ENCODE results near the gene MRS2. TPM values are rescaled to one million over a fixed set of nuclear protein-coding genes. Genes with fewer than 3 reads are reported as not detected.

Gene MRS2
- total and polyA plus RNA-seq, 9 of the 15 experiments (the other 6 are each of a cell fraction or from before 2014, with no cell fraction given): 14.6 to 57.9 (median 48.1) TPM

DNA sequence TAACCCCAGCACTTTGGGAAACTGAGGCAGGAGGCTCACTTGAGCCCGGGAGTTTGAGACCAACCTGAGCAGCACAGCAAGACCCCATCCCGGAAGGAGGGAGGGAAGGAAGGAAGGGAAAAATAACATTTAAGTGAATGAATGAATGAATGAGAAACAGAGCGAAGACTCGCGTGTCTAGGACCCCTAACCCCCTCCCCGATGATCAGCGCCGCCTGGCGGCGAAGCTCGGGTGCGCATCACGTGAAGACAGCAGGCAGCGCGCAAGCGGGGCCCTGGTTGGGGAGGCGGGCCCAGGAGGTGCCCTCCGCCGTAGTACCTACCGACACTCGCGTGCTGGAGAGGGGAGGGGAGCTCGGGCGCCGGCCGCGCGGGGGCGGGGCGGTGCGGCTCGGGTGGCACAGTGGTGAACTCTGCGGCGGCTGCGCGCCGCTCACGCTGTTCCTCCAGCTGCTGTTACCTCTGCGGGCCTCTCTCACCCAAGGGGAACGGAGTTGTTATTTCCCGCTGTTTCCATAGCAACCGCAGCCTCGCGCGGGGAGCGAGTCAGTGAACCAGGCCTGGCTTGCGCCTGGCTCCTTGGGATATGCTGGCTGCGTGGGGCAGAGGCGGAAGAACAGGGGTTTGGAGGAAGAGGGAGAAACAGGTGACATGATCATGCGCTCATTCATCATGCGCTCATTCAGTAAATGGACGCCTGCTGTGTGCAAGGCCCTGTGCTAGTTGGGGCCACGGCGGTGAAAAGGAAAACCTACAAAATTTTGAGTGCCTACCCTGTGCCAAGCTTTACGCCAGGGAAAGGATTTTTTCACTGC lies 42.9 kb upstream of the MRS2 start:
- CTCF ChIA-PET (ENCODE audit: low intra/inter-chr PET ratio): no interaction called here
- H3K9me1 ChIP-seq (ENCODE audit: control insufficient read depth, insufficient read depth, low read length): peaks cover 3% of the 10 kb centered on the region
- no peaks in the 10 kb centered on the region for H3K36me3 ChIP-seq (ENCODE audit: control insufficient read depth, insufficient read depth, low read length)
- FAIRE-seq (no peak), DNase-seq (ENCODE audit: extremely low read depth in 1 of 4, low spot score in 3 of 4) (peak; percentile 43 to 57 (median 50)), ATAC-seq (peak; percentile 82)
- H3K79me2 ChIP-seq (ENCODE audit: control insufficient read depth, insufficient read depth, low read length): no peaks in the 10 kb centered on the region
- peak overlapping the region; percentile 32 for H3K4me3 ChIP-seq
- peak overlapping the region; percentile 46; the same call in 1 of the 2 replicates for H2AFZ ChIP-seq (ENCODE audit: low read depth, low read length)
- peaks cover 16 to 22% of the 10 kb centered on the region in 2 experiments; a peak in 4 of 5 replicates for H3K27me3 ChIP-seq (ENCODE audit: control insufficient read depth in 2 of 2, insufficient read depth in 2 of 2, low read length in 2 of 2)
- BruUV-seq (replicated peaks): no TSS peak
- H3K27ac ChIP-seq (ENCODE audit: extremely low read depth, low read depth, low read length): no peak overlapping the region
- H3K4me1 ChIP-seq (replicated peaks in 1 of 2; ENCODE audit: control insufficient read depth in 2 of 2, insufficient read depth in 2 of 2, low read length in 2 of 2): peaks cover 0 to 14% of the 10 kb centered on the region in 2 experiments; a peak in 3 of 5 replicates
- WGBS (ENCODE audit: insufficient coverage, low coverage, missing lambda C conversion rate): 58% methylated on average over 42 of the region's 55 CpGs
- POLR2A ChIA-PET: no interaction called here
- no peaks in the 10 kb centered on the region for H4K20me1 ChIP-seq (replicated peaks; ENCODE audit: control insufficient read depth, insufficient read depth, low read length)
- in situ Hi-C loops (cut with MboI) (no loop called here), intact Hi-C loops (cut with micrococcal nuclease) (no loop called here)
- no peaks in the 10 kb centered on the region for H3K9me3 ChIP-seq (replicated peaks; ENCODE audit: control insufficient read depth, insufficient read depth, low read depth, low read length)
- H3K4me2 ChIP-seq (ENCODE audit: insufficient read depth, low read length): peak overlapping the region; percentile 43; the same call in 1 of the 2 replicates
- 0 out of 4 replicates have a peak overlapping the region, but pooled peaks of 1 of the 2 experiments have one; percentile 9 for H3K9ac ChIP-seq (ENCODE audit: insufficient read depth in 1 of 2, low read depth in 2 of 2, low read length in 2 of 2)
- TF ChIP-seq, protein P1, sequence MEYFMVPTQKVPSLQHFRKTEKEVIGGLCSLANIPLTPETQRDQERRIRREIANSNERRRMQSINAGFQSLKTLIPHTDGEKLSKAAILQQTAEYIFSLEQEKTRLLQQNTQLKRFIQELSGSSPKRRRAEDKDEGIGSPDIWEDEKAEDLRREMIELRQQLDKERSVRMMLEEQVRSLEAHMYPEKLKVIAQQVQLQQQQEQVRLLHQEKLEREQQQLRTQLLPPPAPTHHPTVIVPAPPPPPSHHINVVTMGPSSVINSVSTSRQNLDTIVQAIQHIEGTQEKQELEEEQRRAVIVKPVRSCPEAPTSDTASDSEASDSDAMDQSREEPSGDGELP (CRISPR knock-in tag; IDR thresholded peaks at IDR 0.05; ENCODE audit: borderline replicate concordance): 0 out of 2 replicates have a peak, but pooled peaks have one; percentile 27
- TF ChIP-seq RAD21 (CRISPR knock-in tag; conservative IDR thresholded peaks at IDR 0.05 in 1 of 2, IDR thresholded peaks at IDR 0.05 in 1 of 2) (peak in 1 of 2 experiments; percentile 21; a peak in 1 of 4 replicates), FOXA3 (CRISPR knock-in tag; conservative IDR thresholded peaks at IDR 0.05 in 1 of 2, IDR thresholded peaks at IDR 0.05 in 1 of 2) (no peak), TAF1 (IDR thresholded peaks at IDR 0.05; ENCODE audit: control insufficient read depth, extremely low read depth, insufficient read depth, low read length, severe bottlenecking) (no peak), POLR3A (IDR thresholded peaks at IDR 0.05; ENCODE audit: borderline replicate concordance, extremely low read depth, insufficient read depth, insufficient read length) (no peak), BCOR (IDR thresholded peaks at IDR 0.05) (peak; percentile 47; the same call in 1 of the 2 replicates), ZNF24 (IDR thresholded peaks at IDR 0.05) (peak; percentile 85), XRCC4 (IDR thresholded peaks at IDR 0.05; ENCODE audit: extremely low read depth, insufficient read depth, insufficient read length) (no peak), ZBTB26 (CRISPR knock-in tag; IDR thresholded peaks at IDR 0.05) (no peak), ARID3A (IDR thresholded peaks at IDR 0.05; ENCODE audit: borderline replicate concordance, low read depth, low read length) (no peak)
- TF ChIP-seq, protein P2, sequence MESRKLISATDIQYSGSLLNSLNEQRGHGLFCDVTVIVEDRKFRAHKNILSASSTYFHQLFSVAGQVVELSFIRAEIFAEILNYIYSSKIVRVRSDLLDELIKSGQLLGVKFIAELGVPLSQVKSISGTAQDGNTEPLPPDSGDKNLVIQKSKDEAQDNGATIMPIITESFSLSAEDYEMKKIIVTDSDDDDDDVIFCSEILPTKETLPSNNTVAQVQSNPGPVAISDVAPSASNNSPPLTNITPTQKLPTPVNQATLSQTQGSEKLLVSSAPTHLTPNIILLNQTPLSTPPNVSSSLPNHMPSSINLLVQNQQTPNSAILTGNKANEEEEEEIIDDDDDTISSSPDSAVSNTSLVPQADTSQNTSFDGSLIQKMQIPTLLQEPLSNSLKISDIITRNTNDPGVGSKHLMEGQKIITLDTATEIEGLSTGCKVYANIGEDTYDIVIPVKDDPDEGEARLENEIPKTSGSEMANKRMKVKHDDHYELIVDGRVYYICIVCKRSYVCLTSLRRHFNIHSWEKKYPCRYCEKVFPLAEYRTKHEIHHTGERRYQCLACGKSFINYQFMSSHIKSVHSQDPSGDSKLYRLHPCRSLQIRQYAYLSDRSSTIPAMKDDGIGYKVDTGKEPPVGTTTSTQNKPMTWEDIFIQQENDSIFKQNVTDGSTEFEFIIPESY (CRISPR knock-in tag; IDR thresholded peaks at IDR 0.05): peak; percentile 90

Measured in K562 (cell line).